Stimulated activated CD4-positive, alpha-beta T cell treated with anti-CD3 and anti-CD28 coated beads, TNF-alpha, amount 100 ng/mL, for 24 hours (primary cell): ENCODE data around the gene TTC34.
"Not testable (repeated sequence)": the region's sequence is repeated elsewhere in the genome, so short reads cannot be mapped to it uniquely, and the experiment has no call there.

ENCODE experiments used
- DNase-seq, 3 experiments: peaks; one replicate each; pipeline ENCODE4 v3.0.0-alpha.2; 2020; ENCODE audit warnings: low read depth in 3 of 3

The TTC34 gene

DNA sequence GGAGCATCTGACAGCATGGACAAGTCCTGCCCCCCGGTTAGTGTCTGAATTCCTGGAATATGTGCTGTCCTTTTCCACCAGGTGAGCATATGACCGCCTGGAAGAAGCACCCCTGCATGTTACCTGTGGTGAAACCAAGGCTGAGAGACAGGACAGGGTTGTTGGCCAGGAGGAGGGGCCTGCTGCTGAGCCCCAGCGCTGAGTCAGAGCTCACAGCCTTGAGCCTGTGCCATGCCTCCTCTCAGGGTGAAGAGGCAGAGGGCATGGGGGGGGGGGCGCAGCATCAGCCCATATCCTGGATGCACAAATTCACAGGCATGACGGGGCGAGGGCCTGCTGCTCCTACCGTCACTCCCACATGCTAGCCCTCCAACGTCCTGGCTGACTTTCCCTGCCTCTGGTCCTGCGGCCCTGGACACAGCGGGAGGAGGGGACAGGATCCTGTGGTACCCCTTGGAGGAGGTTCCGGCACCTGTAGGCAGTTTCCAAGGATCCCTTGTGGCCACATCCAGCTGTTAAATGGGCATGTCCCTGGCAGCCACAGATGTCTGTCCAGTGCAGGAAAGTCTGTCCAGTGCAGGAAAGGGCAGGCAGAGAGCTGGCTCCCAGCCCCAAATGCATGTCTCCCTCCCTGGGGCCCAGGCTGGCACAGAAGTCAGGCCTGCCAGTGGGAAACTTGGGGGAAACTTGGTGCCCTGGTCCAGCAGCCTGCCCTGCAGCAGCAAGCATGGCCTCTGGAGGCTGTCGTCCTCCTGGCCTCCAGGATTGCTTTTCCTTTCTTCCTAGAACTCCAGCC, 23.9 kb downstream of the TTC34 start:
- DNase-seq: no peak

DNA sequence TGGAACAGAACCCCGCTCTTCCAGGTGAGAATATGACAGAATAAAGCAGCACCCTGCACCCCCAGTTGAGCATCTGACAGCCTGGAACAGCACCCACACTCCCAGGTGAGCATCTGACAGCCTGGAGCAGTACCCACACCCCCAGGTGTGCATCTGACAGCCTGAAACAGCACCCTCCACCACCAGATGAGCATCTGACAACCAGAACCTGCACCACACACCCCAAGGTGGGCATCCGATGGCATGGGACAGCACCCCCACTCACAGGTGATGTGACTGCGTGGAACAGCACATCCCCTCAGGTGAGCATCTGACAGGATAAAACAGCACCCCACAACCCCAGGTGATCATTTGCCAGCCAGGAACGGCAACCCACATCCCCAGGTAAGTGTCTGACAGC, 26.2 kb downstream of the TTC34 start:
- DNase-seq: not testable (repeated sequence)

DNA sequence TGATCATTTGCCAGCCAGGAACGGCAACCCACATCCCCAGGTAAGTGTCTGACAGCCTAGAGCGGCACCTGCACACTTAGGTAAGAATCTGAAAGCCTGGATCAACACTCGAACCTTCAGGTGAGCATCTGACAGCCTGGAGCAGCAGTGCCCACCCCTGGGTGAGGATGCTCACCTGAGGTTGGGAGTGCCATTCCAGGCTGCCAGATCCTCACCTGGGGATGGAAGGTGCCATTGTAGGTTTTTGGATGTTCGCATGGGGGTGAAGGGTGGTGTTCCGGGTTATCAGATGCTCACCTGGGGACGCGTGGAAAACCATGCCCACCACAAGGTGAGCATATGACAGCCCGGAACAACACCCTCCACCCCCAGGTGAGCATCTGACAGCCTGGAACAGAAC, 33.4 kb downstream of the TTC34 start:
- not testable (repeated sequence) for DNase-seq

DNA sequence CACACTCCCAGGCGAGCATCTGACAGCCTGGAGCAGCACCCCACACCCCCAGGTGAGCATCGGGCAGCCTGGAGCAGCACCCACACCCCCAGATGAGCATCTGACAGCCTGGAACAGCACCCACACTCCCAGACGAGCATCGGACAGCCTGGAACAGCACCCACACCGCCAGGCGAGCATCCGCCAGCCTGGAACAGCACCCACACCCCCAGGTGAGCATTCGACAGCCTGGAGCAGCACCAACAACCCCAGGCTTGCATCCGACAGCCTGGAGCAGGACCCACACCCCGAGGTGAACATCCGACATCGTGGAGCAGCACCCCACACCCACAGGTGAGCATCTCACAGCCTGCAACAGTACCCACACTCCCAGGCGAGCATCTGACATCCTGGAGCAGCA, 42.1 kb downstream of the TTC34 start:
- DNase-seq: not testable (repeated sequence)

DNA sequence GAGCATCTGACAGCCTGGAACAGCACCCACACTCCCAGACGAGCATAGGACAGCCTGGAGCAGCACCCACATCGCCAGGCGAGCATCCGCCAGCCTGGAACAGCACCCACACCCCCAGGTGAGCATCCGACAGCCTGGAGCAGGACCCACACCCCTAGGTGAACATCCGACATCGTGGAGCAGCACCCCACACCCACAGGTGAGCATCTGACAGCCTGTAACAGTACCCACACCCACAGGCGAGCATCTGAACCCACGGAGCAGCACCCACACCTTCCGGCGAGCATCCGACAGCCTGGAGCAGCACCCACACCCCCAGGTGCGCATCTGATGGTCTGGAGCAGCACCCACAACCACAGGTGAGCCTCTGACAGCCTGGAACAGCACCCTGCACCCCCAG, 44.0 kb downstream of the TTC34 start:
- DNase-seq: not testable (repeated sequence)

DNA sequence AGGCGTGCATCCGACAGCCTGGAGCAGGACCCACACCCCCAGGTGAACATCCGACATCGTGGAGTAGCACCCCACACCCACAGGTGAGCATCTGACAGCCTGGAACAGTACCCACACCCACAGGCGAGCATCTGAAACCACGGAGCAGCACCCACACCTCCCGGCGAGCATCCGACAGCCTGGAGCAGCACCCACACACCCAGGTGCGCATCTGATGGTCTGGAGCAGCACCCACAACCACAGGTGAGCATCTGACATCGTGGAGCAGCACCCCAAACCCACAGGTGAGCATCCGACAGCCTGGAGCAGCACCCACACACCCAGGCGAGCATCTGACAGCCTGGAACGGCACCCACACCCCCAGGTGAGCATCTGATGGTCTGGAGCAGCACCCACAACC, 46.1 kb downstream of the TTC34 start:
- not testable (repeated sequence) for DNase-seq

DNA sequence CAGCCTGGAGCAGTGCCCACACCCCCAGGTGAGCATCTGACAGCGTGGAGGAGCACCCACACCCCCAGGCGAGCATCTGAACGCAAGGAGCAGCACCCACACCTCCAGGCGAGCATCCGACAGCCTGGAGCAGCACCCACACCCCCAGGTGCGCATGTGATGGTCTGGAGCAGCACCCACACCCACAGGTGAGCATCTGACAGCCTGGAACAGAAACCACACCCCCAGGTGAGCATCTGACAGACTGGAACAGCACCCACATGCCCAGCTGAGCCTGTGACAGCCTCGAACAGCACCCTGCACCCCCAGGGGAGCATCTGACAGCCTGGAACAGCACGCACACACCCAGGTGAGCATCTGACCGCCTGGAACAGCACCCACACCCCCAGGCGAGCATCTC, 46.9 kb downstream of the TTC34 start:
- not testable (repeated sequence) for DNase-seq

DNA sequence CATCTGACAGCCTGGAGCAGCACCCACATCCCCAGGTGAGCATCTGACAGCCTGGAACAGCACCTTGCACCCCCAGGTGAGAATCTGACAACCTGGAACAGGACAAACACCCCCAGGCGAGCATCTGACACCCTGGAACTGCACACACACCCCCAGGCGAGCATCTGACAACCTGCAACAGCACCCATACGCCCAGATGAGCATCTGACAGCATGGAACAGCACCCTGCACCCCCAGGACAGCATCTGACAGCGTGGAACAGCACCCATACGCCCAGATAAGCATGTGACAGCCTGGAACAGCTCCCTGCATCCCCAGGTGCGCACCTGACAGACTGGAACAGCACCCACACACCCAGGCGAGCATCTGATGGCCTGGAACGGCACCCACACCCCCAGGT, 49.0 kb downstream of the TTC34 start:
- DNase-seq: not testable (repeated sequence)

DNA sequence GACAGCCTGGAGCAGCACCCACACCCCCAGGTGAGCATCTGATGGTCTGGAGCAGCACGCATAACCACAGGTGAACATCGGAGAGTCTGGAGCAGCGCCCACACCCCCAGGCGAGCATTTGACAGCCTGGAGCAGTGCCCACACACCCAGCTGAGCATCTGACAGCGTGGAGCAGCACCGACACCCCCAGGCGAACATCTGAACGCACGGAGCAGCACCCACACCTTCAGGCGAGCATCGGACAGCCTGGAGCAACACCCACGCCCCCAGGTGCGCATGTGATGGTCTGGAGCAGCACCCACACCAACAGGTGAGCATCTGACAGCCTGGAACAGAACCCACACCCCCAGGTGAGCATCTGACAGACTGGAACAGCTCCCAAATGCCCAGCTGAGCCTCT, 49.6 kb downstream of the TTC34 start:
- not testable (repeated sequence) for DNase-seq

DNA sequence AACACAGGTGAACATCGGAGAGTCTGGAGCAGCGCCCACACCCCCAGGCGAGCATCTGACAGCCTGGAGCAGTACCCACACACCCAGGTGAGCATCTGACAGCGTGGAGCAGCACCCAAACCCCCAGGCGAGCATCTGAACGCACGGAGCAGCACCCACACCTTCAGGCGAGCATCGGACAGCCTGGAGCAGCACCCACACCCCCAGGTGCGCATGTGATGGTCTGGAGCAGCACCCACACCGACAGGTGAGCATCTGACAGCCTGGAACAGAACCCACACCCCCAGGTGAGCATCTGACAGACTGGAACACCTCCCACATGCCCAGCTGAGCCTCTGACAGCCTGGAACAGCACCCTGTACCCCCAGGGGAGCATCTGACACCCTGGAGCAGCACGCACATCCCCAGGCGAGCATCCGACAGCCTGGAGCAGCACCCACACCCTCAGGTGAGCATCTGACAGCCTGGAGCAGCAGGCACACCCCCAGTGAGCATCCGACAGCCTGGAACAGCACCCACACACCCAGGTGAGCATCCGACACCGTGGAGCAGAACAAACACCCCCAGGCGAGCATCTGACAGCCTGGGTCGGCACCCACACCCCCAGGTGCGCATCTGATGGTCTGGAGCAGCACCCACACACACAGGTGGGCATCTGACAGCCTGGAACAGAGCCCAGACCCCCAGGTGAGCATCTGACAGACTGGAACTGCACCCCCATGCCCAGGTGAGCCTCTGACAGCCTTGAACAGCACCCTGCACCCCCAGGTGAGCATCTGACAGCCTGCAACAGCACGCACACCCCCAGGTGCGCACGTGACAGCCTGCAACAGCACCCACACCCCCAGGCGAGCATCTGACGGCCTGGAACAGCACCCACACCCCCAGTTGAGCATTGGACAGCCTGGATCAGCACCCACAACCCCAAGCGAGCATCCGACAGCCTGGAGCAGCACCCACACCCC, 50.4 kb downstream of the TTC34 start:
- not testable (repeated sequence) for DNase-seq

DNA sequence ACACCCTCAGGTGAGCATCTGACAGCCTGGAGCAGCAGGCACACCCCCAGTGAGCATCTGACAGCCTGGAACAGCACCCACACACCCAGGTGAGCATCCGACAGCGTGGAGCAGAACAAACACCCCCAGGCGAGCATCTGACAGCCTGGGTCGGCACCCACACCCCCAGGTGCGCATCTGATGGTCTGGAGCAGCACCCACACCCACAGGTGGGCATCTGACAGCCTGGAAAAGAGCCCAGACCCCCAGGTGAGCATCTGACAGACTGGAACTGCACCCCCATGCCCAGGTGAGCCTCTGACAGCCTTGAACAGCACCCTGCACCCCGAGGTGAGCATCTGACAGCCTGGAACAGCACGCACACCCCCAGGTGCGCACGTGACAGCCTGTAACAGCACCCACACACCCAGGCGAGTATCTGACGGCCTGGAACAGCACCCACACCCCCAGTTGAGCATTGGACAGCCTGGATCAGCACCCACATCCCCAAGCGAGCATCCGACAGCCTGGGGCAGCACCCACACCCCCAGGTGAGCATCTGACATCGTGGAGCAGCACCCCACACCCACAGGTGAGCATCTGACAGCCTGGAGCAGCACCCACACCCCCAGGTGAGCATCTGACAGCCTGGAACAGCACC, 51.3 kb downstream of the TTC34 start:
- DNase-seq: not testable (repeated sequence)

DNA sequence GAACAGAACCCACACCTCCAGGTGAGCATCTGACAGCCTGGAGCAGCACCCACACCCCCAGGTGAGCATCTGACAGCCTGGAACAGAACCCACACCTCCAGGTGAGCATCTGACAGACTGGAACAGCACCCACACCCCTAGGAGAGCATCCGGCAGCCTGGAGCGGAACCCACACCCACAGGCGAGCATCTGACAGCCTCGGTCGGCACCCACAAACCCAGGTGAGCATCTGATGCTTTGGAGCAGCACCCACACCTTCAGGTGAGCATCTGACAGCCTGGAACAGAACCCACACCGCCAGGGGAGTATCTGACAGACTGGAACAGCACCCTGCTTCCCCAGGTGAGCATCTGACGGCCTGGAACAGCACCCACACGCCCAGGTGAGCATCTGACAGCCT, 52.9 kb downstream of the TTC34 start:
- not testable (repeated sequence) for DNase-seq

DNA sequence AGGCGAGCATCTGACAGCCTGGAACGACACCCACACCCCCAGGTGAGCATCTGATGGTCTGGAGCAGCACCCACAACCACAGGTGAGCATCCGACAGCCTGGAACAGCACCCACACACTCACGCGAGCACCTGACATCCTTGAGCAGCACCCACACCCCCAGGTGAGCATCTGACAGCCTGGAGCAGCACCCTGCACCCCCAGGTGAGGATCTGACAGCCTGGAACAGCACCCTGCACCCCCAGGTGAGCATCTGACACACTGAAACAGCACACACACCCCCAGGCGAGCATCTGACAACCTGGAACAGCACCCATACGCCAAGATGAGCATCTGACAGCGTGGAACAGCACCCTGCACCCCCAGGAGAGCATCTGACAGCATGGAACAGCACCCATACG, 106.7 kb downstream of the TTC34 start:
- DNase-seq: not testable (repeated sequence)

DNA sequence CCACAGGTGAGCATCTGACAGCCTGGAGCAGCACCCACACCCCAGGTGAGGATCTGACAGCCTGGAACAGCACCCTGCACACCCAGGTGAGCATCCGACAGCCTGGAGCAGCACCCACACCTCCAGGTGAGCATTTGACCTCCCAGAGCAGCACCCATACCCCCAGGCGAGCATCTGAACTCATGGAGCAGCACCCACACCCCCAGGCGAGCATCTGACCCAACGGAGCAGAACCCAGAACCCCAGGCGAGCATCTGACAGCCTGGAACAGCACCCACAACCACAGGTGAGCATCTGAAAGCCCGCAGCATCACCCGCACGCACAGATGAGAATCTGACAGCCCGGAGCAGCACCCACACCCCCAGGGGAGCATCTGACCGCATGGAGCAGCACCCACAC, 111.3 kb downstream of the TTC34 start:
- DNase-seq: not testable (repeated sequence)

DNA sequence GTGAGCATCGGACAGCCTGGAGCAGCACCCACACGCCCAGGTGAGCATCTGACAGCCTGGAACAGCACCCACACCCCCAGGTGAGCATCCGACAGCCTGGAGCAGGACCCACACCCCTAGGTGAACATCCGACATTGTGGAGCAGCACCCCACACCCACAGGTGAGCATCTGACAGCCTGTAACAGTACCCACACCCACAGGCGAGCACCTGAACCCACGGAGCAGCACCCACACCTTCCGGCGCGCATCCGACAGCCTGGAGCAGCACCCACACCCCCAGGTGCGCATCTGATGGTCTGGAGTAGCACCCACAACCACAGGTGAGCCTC, 113.2 kb downstream of the TTC34 start:
- DNase-seq: not testable (repeated sequence)

DNA sequence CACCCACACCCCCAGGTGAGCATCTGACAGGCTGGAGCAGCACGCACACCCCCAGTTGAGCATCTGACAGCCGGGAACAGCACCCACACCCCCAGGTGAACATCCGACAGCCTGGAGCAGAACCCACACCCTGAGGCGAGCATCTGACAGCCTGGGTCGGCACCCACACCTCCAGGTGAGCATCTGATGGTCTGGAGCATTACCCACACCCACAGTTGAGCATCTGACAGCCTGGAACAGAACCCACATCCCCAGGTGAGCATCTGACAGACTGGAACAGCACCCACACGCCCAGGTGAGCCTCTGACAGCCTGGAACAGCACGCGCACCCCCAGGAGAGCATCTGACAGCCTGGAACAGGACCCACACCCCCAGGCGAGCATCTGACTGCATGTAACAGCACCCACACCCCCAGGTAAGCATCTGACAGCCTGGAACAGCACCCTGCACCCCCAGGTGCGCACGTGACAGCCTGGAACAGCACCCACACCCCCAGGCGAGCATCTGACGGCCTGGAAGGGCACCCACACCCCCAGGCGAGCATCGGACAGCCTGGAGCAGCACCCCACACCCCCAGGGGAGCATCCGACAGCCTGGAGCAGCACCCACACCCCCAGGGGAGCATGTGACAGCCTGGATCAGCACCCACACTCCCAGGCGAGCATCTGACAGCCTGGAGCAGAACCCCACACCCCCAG, 113.7 kb downstream of the TTC34 start:
- DNase-seq: not testable (repeated sequence)

DNA sequence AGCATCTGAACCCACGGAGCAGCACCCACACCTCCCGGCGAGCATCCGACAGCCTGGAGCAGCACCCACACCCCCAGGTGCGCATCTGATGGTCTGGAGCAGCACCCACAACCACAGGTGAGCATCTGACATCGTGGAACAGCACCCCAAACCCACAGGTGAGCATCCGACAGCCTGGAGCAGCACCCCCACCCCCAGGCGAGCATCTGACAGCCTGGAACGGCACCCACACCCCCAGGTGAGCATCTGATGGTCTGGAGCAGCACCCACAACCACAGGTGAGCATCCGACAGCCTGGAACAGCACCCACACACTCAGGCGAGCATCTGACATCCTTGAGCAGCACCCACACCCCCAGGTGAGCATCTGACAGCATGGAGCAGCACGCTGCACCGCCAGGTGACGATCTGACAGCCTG, 114.3 kb downstream of the TTC34 start:
- not testable (repeated sequence) for DNase-seq

DNA sequence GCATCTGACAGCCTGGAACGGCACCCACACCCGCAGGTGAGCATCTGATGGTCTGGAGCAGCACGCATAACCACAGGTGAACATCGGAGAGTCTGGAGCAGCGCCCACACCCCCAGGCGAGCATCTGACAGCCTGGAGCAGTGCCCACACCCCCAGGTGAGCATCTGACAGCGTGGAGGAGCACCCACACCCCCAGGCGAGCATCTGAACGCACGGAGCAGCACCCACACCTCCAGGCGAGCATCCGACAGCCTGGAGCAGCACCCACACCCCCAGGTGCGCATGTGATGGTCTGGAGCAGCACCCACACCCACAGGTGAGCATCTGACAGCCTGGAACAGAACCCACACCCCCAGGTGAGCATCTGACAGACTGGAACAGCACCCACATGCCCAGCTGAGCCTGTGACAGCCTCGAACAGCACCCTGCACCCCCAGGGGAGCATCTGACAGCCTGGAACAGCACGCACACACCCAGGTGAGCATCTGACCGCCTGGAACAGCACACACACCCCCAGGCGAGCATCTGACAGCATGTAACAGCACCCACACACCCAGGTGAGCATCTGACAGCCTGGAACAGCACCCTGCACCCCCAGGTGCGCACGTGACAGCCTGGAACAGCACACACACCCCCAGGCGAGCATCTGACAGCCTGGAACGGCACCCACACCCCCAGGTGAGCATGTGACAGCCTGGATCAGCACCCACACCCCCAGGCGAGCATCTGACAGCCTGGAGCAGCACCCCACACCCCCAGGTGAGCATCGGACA, 115.2 kb downstream of the TTC34 start:
- DNase-seq: not testable (repeated sequence)

DNA sequence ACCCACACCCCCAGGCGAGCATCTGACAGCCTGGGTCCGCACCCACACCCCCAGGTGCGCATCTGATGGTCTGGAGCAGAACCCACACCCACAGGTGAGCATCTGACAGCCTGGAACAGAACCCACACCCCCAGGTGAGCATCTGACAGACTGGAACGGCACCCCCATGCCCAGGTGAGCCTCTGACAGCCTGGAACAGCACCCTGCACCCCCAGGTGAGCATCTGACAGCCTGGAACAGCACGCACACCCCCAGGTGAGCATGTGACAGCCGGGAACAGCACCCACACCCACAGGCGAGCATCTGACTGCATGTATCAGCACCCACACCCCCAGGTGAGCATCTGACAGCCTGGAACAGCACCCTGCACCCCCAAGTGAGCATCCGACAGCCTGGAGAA, 115.8 kb downstream of the TTC34 start:
- DNase-seq: not testable (repeated sequence)

DNA sequence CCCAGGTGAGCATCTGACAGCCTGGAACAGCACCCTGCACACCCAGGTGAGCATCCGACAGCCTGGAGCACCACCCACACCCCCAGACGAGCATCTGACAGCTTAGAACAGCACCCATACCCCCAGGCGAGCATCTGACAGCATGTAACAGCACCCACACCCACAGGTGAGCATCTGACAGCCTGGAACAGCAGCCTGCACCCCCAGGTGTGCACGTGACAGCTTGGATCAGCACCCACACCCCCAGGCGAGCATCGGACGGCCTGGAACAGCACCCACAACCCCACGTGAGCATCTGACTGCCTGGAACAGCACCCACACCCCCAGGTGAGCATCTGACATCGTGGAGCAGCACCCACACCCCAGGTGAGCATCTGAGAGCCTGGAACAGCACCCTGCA, 116.6 kb downstream of the TTC34 start:
- DNase-seq: not testable (repeated sequence)

DNA sequence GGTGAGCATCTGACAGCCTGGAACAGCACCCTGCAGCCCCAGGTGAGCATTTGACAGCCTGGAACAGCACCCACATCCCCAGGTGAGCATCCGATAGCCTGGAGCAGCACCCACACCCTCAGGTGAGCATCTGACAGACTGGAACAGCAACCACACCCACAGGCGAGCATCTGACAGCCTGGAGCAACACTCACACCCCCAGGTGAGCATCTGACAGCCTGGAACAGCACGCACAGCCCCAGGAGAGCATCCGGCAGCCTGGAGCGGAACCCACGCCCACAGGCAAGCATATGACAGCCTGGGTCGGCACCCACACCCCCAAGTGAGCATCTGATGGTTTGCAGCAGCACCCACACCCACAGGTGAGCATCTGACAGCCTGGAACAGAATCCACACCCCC, 117.5 kb downstream of the TTC34 start:
- not testable (repeated sequence) for DNase-seq
